GM23248 (cell line): ENCODE results near the gene MRS2. TPM values are rescaled to one million over a fixed set of nuclear protein-coding genes. Genes with fewer than 3 reads are reported as not detected.

Source experiments
- DNase-seq: peaks from one replicate; pipeline ENCODE4 v3.0.0-alpha.2; 2015
- H2AFZ ChIP-seq: fragments of 200-600 bp; sonication (generic); 2 replicates; pipeline ENCODE4 v1.6.1; 2016; ENCODE audit warnings: antibody characterized with exemption
- H3F3A ChIP-seq: fragments of 200-600 bp; sonication (generic); 2 replicates; pipeline ENCODE4 v1.6.1; 2016; ENCODE audit warnings: mild to moderate bottlenecking, antibody characterized with exemption, mixed run types; ENCODE audit not compliant: insufficient read depth
- H3K27ac ChIP-seq: fragments of 200-600 bp; sonication (generic); 2 replicates; pipeline ENCODE4 v1.5.1; 2016; ENCODE audit warnings: mild to moderate bottlenecking
- H3K27me3 ChIP-seq: fragments of 200-600 bp; sonication (generic); replicated peaks from 2 replicates; pipeline ENCODE4 v1.6.1; 2016; ENCODE audit warnings: mild to moderate bottlenecking; ENCODE audit not compliant: insufficient read depth
- H3K36me3 ChIP-seq: fragments of 200-600 bp; sonication (generic); 2 replicates; pipeline ENCODE4 v1.6.1; 2016; ENCODE audit warnings: low read depth, mild to moderate bottlenecking
- H3K4me1 ChIP-seq: fragments of 200-600 bp; sonication (generic); 2 replicates; pipeline ENCODE4 v1.6.1; 2016; ENCODE audit warnings: mild to moderate bottlenecking; ENCODE audit not compliant: insufficient read depth
- H3K4me2 ChIP-seq: fragments of 200-600 bp; sonication (generic); one replicate; pipeline ENCODE4 v1.6.1; 2016; ENCODE audit warnings: mild to moderate bottlenecking; ENCODE audit not compliant: unreplicated experiment
- H3K4me3 ChIP-seq: fragments of 200-600 bp; sonication (generic); 2 replicates; pipeline ENCODE4 v1.5.1; 2016; ENCODE audit warnings: mild to moderate bottlenecking
- H3K79me2 ChIP-seq: fragments of 200-600 bp; sonication (generic); 2 replicates; pipeline ENCODE4 v1.6.1; 2016; ENCODE audit warnings: mild to moderate bottlenecking; ENCODE audit not compliant: insufficient read depth
- H3K9ac ChIP-seq: fragments of 200-600 bp; sonication (generic); 2 replicates; pipeline ENCODE4 v1.6.1; 2016; ENCODE audit warnings: mild to moderate bottlenecking
- H3K9me2 ChIP-seq: fragments of 200-600 bp; sonication (generic); 2 replicates; pipeline ENCODE4 v1.6.1; 2016; ENCODE audit warnings: mixed run types, mild to moderate bottlenecking, moderate library complexity; ENCODE audit not compliant: insufficient read depth
- H3K9me3 ChIP-seq: fragments of 200-600 bp; sonication (generic); one replicate; pipeline ENCODE4 v1.6.1; 2017; ENCODE audit warnings: low read depth
- H4K20me1 ChIP-seq: fragments of 200-600 bp; sonication (generic); 2 replicates; pipeline ENCODE4 v1.6.0; 2016; ENCODE audit not compliant: insufficient read depth
- EZH2 ChIP-seq: fragments of 200-600 bp; sonication (generic); IDR thresholded peaks from 2 replicates; pipeline ENCODE4 v1.6.1; 2018; ENCODE audit warnings: antibody characterized with exemption, mild to moderate bottlenecking; ENCODE audit not compliant: insufficient read depth, poor library complexity, severe bottlenecking
- EZH2phosphoT487 ChIP-seq: fragments of 200-600 bp; sonication (generic); IDR thresholded peaks from 2 replicates; pipeline ENCODE4 v1.6.1; 2018; ENCODE audit warnings: antibody characterized with exemption, moderate library complexity, mild to moderate bottlenecking, low read depth; ENCODE audit not compliant: insufficient read depth
- WGBS, 2 experiments: methylation state at CpG; one replicate each; pipeline ENCODE4 v1.1.6; 2015 to 2017; ENCODE audit warnings: low lambda C conversion rate in 2 of 2, low coverage in 1 of 2; ENCODE audit errors: missing lambda C conversion rate in 2 of 2; 5-methylcytosine and 5-hydroxymethylcytosine counted together
- in situ Hi-C: fragments of 300-500 bp; cut with MboI; formaldehyde crosslinking; loops from 2 replicates; pipeline ENCODE4 v1.15.0; 2020
- polyA plus RNA-seq: library from polyadenylated mRNA; unstranded; fragments of >200 nt; fragmentation: Nextera tagmentation; extraction: Ambion mirVana; gene quantifications from 2 replicates; pipeline ENCODE4 v1.2.1, GENCODE V29; 2016
- total RNA-seq: library from RNA; depleted of rRNA; stranded (reverse); fragments of >200 nt; shearing (Covaris generic); gene quantifications from 2 replicates; pipeline ENCODE4 v1.2.3, GENCODE V29; 2014

MRS2 gene
- total and polyA plus RNA-seq, 2 experiments from 2014 or later: 18.0 to 21.3 TPM

GRCh38 chr6:24451581-24452388 is 49.0 kb downstream of the MRS2 start:
- H3K27ac ChIP-seq: no peak overlapping the region
- 67 to 73% methylated on average over 13 of the region's 13 CpGs for WGBS, 2 experiments
- H3K4me3 ChIP-seq: no peak overlapping the region
- no peaks in the 10 kb centered on the region for H3K36me3 ChIP-seq
- no peaks in the 10 kb centered on the region for H3K79me2 ChIP-seq
- DNase-seq: no peak
- no peaks in the 10 kb centered on the region for H3K9me2 ChIP-seq
- no peak for TF ChIP-seq EZH2
- no peak for TF ChIP-seq EZH2phosphoT487
- H3K9ac ChIP-seq: no peak overlapping the region
- H3K9me3 ChIP-seq: no peaks in the 10 kb centered on the region
- H3K4me2 ChIP-seq: no peak overlapping the region
- H2AFZ ChIP-seq: no peak overlapping the region
- H3K4me1 ChIP-seq: no peaks in the 10 kb centered on the region
- no peaks in the 10 kb centered on the region for H3K27me3 ChIP-seq
- in situ Hi-C loops: no loop called here
- H4K20me1 ChIP-seq: no peaks in the 10 kb centered on the region
- no peaks in the 10 kb centered on the region for H3F3A ChIP-seq

- TF ChIP-seq EZH2phosphoT487 (no peak), EZH2 (no peak)
- H3K27me3 ChIP-seq: no peaks in the 10 kb centered on the region
- no peak overlapping the region for H2AFZ ChIP-seq
- WGBS, 2 experiments: 95 to 98% methylated on average over 10 of the region's 10 CpGs
- no peaks in the 10 kb centered on the region for H3K9me2 ChIP-seq
- H3K4me1 ChIP-seq: no peaks in the 10 kb centered on the region
- no peaks in the 10 kb centered on the region for H3K79me2 ChIP-seq
- no peaks in the 10 kb centered on the region for H3K9me3 ChIP-seq
- H4K20me1 ChIP-seq: no peaks in the 10 kb centered on the region
- H3K9ac ChIP-seq: no peak overlapping the region
- H3K27ac ChIP-seq: no peak overlapping the region
- H3K4me3 ChIP-seq: no peak overlapping the region
- no peak overlapping the region for H3K4me2 ChIP-seq
- DNase-seq: no peak
- H3F3A ChIP-seq: no peaks in the 10 kb centered on the region
- in situ Hi-C loops: no loop called here
- no peaks in the 10 kb centered on the region for H3K36me3 ChIP-seq
Measured at GRCh38 chr6:24453921-24454320, 51.2 kb downstream of the MRS2 start.

GRCh38 chr6:24454452-24454851 is 51.7 kb downstream of the MRS2 start:
- no peak overlapping the region for H3K9ac ChIP-seq
- 61 to 65% methylated on average over 5 of the region's 5 CpGs for WGBS, 2 experiments
- DNase-seq: no peak
- H3K9me2 ChIP-seq: no peaks in the 10 kb centered on the region
- no peaks in the 10 kb centered on the region for H3K79me2 ChIP-seq
- H3F3A ChIP-seq: no peaks in the 10 kb centered on the region
- no peaks in the 10 kb centered on the region for H4K20me1 ChIP-seq
- TF ChIP-seq EZH2 (no peak), EZH2phosphoT487 (no peak)
- no peaks in the 10 kb centered on the region for H3K36me3 ChIP-seq
- in situ Hi-C loops: no loop called here
- H2AFZ ChIP-seq: no peak overlapping the region
- H3K27me3 ChIP-seq: no peaks in the 10 kb centered on the region
- no peak overlapping the region for H3K4me2 ChIP-seq
- H3K9me3 ChIP-seq: no peaks in the 10 kb centered on the region
- no peaks in the 10 kb centered on the region for H3K4me1 ChIP-seq
- H3K27ac ChIP-seq: no peak overlapping the region
- no peak overlapping the region for H3K4me3 ChIP-seq

- no peak for DNase-seq
- TF ChIP-seq EZH2phosphoT487: no peak
- TF ChIP-seq EZH2: no peak
- no peak overlapping the region for H2AFZ ChIP-seq
Measured at GRCh38 chr6:24455061-24455460, 52.3 kb downstream of the MRS2 start.

More at GRCh38 chr6:24455061-24455460, 52.3 kb downstream of the MRS2 start:
- Histone ChIP-seq H3F3A (no peaks in the 10 kb centered on the region), H3K27me3 (no peaks in the 10 kb centered on the region), H3K4me1 (no peaks in the 10 kb centered on the region), H3K9me3 (no peaks in the 10 kb centered on the region), H3K79me2 (no peaks in the 10 kb centered on the region), H3K4me3 (no peak overlapping the region), H4K20me1 (no peaks in the 10 kb centered on the region), H3K4me2 (no peak overlapping the region), H3K9ac (no peak overlapping the region), H3K36me3 (no peaks in the 10 kb centered on the region), H3K27ac (no peak overlapping the region), H3K9me2 (no peaks in the 10 kb centered on the region)
- in situ Hi-C loops: no loop called here
- WGBS, 2 experiments: 65 to 78% methylated on average over 4 of the region's 4 CpGs
